Measurements from ENCODE around the gene OXER1. TPM values are rescaled to one million over a fixed set of nuclear protein-coding genes. Genes with fewer than 3 reads are reported as not detected.
A peak's percentile ranks its signal among the peaks of the same experiment; 100 is the strongest.

The OXER1 gene
- 29.7 TPM for total RNA-seq

GRCh38 chr2:42764096-42764495 lies at the start of gene OXER1:
Gene OXER1, minus strand, starts transcription at chr2:42764135. Its CDS starts 73 bp downstream, at chr2:42764062.
- DNase-seq (ENCODE audit: low spot score) (peak; percentile 49), ATAC-seq (no peak)

DNA sequence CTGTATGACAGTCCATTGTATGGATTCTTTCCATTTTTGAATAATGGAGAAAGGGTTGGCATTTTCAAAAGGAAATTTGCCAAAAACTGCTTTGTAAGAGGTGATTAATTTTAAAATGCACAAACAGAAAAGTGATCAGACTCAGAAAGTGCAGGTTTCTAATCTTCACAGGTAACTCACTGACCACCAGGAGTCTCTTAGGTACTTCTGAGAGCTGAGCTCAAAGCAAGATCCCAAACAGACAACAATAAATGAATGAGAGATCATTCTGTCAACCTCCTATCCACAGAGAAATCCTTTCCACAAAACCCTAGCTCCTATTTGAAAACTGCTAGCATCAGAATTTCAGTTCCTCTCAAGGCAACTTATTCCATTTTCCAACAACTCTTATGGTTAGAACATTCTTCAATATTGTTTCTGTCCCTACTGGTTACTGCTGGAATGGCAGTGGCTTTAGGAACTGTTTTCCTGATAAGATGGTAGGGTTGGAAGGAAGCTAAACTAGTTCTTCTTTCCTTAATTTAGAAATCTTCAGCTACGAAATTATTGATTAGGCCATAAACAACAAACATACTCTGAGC lies 49.1 kb upstream of the OXER1 start:
- DNase-seq (ENCODE audit: low spot score) (no peak), ATAC-seq (no peak)

DNA sequence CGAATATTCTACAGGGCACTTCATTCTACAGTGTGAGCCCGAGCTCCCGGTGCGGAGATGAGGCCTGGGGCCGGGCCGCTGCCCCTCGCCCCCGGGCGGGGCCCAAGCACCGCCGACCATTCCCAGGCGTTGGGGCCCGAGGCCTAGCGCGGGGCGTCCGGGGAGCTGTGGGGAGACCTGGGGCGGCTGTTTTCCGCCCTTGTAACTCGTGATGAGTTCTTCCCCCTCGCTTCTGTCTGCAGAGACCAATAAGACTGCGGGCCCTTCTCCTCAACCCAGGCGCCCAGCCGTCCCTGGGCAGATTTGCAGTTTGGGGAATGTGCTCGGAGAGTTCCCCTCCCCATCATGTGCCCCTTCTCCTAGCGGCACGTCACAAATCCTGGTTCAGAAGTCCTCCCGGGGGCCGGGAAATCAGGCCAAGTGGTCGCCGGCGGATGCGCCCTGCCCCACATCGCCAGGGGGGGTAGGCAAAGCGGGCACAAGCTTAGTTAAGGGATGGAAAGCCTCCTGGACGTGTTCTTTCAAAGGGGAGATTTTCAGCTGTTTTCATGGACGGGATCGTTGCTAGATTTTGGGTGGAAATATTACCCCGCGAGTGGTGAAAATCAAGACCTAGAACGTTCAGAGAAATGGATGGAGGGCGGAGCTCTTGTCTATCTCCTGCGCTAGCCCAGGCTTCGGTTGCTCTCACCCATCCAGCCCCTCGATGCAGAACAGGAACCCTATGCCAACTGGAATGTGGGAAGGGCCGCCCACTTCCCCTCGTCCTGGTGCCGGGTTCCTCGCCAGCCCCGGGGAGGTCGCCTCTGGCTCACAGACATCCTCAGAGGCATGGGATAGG lies 47.3 kb upstream of the OXER1 start:
- DNase-seq (ENCODE audit: low spot score) = peak; percentile 58
- ATAC-seq = peak; percentile 3

DNA sequence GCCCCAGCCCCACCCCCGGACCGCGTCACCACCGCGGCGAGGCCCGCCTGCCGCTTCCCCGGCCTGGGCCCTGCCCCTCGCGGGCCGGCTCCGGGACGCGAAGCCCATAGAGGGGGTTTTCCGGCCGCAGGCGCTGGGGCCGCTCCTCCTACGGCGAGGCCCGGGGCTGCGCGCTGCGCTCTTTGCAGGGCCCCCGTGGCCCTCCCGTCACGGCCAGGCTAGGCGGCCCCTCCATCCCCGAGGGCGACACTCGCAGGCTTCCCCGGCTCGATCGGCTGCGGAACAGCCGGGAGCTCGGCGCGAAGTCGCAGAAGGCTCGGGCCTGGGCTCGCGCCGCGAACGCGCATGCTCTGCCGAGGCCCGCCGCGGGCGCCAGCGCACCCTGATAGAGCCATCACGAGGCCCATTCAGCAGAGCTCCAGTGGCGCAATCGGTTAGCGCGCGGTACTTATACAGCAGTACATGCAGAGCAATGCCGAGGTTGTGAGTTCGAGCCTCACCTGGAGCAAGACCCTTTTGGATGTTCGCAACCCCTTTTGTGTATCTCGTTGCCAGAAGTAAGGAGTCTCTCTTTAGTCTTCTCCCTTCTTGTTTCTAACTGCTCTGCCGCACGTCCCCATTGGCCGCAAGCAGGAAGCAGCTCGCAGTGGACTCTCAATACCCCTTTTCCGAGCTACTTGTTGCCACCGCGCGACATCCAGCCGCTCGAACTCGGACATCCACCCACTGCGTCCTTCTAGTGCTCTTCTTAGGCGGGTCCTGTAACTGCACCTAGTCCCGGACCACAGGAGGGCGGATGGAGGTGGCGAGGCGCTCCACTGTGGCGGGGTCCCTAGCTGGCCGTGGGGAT lies 46.4 kb upstream of the OXER1 start:
- ATAC-seq = peak; percentile 85

GRCh38 chr2:42809819-42810120 lies 45.8 kb upstream of the OXER1 start:
- ATAC-seq (peak; percentile 65), DNase-seq (ENCODE audit: low spot score) (peak; percentile 87)

More for the DNA sequence above, 46.4 kb upstream of the OXER1 start:
- peak; percentile 98 for DNase-seq (ENCODE audit: low spot score)

DNA sequence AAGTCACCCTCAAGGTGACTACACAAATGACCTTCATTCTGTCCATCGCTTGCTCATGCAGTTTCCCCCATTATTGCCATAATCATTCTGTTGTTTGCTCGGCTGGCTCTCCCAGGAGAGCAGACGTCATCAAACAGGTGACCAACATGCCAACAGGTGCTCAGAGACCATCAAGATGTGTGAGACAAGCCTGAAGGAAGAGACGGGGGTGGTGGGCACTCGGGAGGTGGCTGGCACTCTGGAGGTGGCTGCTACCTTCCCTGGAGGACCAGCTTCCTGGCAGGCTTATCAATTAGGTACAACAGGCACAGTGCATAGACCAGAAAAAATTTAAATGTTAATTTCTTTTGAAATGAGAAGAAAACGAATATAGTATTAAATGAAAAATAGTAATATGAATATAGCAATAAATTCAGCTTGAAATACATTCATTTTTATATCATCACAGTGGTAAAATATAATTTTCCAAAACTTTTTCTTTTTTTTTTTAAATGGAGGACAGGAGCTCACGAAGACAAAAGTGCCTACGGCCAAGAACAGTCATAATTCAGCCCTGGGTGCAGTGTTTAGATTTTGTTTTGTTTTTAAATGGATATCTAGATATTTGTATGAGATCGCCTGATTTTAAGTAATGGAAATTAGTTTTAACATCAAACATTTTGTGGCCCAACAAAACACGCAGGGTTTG lies 45.3 kb upstream of the OXER1 start:
- DNase-seq (ENCODE audit: low spot score) = no peak

DNA sequence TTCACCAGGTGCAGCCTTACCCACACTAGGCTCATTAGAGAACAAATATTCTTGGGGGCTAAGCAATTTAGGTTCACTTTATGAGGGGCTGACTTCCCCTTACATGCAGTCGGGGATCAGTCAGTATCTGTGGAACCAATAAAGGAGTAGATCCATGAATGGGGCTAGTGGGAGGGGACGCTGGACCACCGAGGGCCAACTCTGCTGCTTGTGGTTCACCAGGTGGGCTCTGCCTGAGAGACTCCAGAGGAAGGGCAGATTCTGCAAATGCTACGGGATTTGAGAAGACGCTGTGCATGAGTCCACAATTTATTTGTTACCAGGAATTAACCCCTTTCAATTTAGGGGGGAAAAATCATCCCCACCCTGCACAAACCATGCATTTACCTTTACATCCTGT lies 44.4 kb upstream of the OXER1 start:
- no peak for DNase-seq (ENCODE audit: low spot score)

More for the DNA sequence above, 45.3 kb upstream of the OXER1 start:
- no peak for ATAC-seq

GRCh38 chr2:42806786-42807185 lies 42.9 kb upstream of the OXER1 start:
- ATAC-seq (no peak), DNase-seq (ENCODE audit: low spot score) (no peak)

More for the DNA sequence above, 44.4 kb upstream of the OXER1 start:
- no peak for ATAC-seq

GRCh38 chr2:42804891-42805290 lies 41.0 kb upstream of the OXER1 start:
- ATAC-seq = no peak
- DNase-seq (ENCODE audit: low spot score) = no peak

GRCh38 chr2:42804338-42804737 lies 40.4 kb upstream of the OXER1 start:
- DNase-seq (ENCODE audit: low spot score) (no peak), ATAC-seq (peak; percentile 6)

DNA sequence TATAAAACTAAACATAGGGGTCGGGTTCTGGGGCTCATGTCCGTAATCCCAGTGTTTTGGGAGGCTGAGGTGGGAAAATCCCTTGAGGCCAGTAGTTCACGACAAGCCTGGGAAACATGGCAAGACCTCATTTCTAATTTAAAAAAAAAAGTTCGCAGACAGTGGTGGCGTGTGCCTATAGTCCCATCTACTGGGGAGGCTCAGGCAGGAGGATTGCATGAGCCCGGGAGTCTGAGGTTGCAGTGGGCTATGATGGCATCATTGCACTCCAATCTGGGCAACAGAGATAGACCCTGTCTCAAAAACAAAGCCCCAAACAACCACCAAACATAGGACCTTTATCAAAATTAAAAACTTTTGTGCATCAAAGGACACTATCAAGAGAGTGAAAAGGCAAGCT lies 38.2 kb upstream of the OXER1 start:
- ATAC-seq = no peak
- no peak for DNase-seq (ENCODE audit: low spot score)

- no peak for DNase-seq (ENCODE audit: low spot score)
- ATAC-seq = no peak
Measured at GRCh38 chr2:42801381-42801780, 37.4 kb upstream of the OXER1 start.

- no peak for DNase-seq (ENCODE audit: low spot score)
- ATAC-seq = peak; percentile 64
Measured at GRCh38 chr2:42800981-42801380, 37.0 kb upstream of the OXER1 start.

- ATAC-seq (no peak), DNase-seq (ENCODE audit: low spot score) (no peak)
Measured at GRCh38 chr2:42800461-42800962, 36.6 kb upstream of the OXER1 start.

- no peak for ATAC-seq
- DNase-seq (ENCODE audit: low spot score) = no peak
Measured at GRCh38 chr2:42799881-42800280, 35.9 kb upstream of the OXER1 start.

- DNase-seq (ENCODE audit: low spot score) (no peak), ATAC-seq (no peak)
Measured at GRCh38 chr2:42797281-42797680, 33.3 kb upstream of the OXER1 start.

DNA sequence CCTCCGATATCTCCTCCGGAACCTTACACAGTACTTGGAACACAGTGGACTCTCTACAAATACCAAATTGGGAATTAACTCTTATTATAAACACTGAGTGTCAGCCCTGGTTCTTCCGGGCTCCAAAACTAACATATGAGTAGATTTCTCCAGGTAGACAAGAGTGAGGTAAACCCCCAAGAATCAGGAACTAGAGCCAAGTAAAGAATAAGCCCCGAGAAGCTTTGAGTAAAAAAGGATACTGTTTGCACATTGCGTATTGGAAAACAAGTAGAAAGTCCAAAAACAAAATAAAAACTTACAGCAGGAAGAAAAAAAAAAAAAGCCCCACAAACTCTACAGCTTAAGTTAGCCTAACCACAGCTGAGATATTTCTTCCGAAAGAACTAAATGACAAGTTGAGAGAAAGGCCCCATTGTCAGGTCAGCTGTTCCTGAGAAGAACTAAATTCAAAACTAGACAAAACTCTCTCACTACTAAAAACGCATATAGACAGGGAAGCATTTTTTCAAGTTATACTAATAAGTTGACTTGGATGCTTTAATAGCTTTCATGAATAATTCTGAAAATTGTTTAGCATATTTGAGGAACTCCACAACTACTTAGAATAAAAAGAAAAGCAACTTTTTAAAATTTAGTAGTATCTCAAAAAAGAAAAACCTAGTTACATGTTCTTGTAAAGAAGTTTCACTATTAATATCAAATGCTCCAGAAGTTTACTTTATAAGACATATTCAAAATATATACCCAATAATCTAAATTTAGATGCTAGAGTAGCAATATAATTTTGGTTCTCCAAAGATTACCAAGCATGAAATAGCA lies 32.7 kb upstream of the OXER1 start:
- DNase-seq (ENCODE audit: low spot score) (no peak), ATAC-seq (no peak)

DNA sequence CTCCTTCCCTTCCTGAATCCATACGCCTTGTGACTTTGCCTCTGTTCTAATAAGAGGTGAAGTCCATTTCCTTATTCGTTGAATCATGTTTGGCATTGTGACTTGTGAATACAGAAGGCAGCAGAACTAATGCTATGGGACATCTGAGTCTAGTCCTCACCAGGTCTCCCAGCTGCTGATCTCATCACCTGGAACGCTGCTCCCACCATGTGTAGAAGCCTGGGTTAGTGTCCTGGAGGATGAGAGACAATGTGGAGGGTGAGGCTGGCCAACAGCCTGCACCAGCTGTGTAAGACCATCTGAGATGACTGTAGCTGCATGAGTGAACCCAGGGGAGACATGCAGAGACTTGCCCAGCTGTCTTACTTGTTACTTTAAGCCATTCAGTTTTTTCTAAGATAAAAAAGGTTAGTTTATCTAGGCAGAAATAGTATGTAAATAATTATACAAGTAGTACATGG lies 31.9 kb upstream of the OXER1 start:
- no peak for ATAC-seq
- DNase-seq (ENCODE audit: low spot score) = no peak

DNA sequence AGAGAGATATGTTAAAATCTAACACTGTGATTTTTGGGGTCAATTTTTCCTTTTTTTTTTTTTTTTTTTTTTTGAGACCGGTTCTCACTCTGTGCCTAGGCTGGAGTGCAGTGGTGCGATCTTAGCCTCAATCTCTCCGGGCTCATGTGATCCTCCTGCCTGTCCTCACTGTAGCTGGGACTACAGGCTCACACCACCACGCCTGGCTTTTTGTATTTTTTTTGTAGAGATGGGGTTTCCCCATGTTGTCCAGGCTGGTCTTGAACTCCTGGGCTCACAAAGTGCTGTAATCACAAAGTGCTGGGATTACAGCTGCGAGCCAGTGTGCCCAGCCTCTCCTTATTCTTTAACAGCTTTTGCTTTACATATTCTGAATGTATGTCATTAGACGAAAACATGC lies 31.3 kb upstream of the OXER1 start:
- no peak for ATAC-seq
- DNase-seq (ENCODE audit: low spot score) = no peak

Data from left lobe of liver (tissue), 2 donors.